Activated T-cell treated with anti-CD3 and anti-CD28 coated beads, Interleukin-2, amount 50 U/mL, for 24 hours (primary cell): ENCODE measurements around the gene INTS11.
A peak's percentile ranks its signal among the peaks of the same experiment; 100 is the strongest.

Experiments
- DNase-seq: peaks from one replicate; pipeline ENCODE4 v3.0.0-alpha.2; 2020
- H3K27ac Mint-ChIP-seq: 2 replicates; pipeline ENCODE4 v1.8.0; 2020; ENCODE audit warnings: mild to moderate bottlenecking, mixed read lengths
- H3K27me3 Mint-ChIP-seq: 2 replicates; pipeline ENCODE4 v1.8.0; 2020; ENCODE audit warnings: mixed read lengths
- H3K36me3 Mint-ChIP-seq: 2 replicates; pipeline ENCODE4 v1.8.0; 2020; ENCODE audit warnings: low read depth, mixed read lengths
- H3K4me1 Mint-ChIP-seq: 2 replicates; pipeline ENCODE4 v1.8.0; 2020; ENCODE audit warnings: low read depth, mixed read lengths
- H3K4me3 Mint-ChIP-seq: 2 replicates; pipeline ENCODE4 v1.8.0; 2020; ENCODE audit warnings: mild to moderate bottlenecking, moderate library complexity, mixed read lengths
- H3K9me3 Mint-ChIP-seq: 2 replicates; pipeline ENCODE4 v1.8.0; 2020; ENCODE audit warnings: mixed read lengths

Gene INTS11

DNA sequence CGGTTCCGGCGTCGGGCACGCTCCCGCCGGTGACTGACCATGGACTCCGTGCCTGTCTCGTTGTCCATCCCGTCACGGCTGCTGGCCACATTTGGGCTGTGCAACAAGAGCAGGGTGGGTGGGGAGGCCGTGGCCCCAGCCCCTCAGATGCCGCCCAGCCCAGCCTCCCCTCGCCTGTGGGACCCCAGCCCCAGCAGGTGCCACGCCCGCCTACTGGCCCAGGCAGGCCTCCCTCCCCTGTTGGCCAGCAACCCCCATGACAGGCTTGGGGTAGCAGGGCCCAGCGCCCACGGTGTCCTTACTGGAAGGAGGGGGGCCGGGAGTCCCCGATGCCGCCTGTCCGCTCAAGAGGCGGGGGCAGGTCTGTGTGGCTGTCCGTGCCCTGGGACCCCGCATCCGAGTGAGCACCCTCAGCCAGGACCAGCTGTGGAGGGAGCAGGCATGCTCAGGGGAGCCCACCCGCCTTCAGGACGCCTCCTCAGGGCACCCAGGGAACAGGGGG is 17.7 kb upstream of the INTS11 start:
- H3K36me3 Mint-ChIP-seq = peaks cover 40% of the 10 kb centered on the region
- no peak overlapping the region for H3K4me3 Mint-ChIP-seq
- no peaks in the 10 kb centered on the region for H3K27me3 Mint-ChIP-seq
- no peak overlapping the region for H3K27ac Mint-ChIP-seq
- no peak for DNase-seq
- no peaks in the 10 kb centered on the region for H3K9me3 Mint-ChIP-seq
- peaks cover 23% of the 10 kb centered on the region for H3K4me1 Mint-ChIP-seq

- Mint-ChIP-seq H3K4me1 (peaks cover 18% of the 10 kb centered on the region), H3K27me3 (no peaks in the 10 kb centered on the region)
Observed at GRCh38 chr1:1341549-1342021, 17.1 kb upstream of the INTS11 start.

DNA sequence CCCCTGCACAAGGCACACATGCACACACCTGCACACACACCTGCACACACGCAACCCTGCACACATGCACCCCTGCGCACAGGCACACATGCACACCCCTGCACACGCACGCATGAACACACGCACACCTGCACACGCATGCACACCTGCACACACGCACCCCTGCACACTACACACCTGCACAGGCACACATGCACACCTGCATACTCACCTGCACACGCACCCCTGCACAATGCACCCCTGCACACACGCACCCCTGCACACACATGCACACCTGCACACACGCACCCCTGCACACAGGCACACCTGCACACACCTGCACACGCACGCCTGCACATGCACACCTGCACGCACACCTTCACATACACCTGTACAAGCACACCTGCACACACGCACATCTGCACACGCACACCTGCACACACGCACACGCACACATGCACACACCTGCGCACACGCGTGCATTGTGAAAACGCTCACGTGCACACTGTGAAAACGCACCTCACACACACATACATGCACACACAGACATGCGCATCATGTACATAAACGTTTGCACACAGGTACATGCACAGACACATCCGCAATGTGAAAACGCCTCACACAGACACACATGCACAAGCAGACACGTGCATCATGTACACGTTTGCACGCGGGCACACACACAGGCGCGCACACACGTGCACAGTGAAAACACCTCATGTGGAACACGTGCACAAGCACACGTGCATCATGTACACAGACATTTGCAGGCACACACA is 16.5 kb upstream of the INTS11 start:
- H3K4me3 Mint-ChIP-seq = no peak overlapping the region
- DNase-seq = no peak

More at GRCh38 chr1:1341549-1342021, 17.1 kb upstream of the INTS11 start:
- Mint-ChIP-seq H3K4me3 (no peak overlapping the region), H3K9me3 (no peaks in the 10 kb centered on the region), H3K27ac (no peak overlapping the region), H3K36me3 (peaks cover 41% of the 10 kb centered on the region)
- DNase-seq = no peak

GRCh38 chr1:1340185-1340584 is 15.7 kb upstream of the INTS11 start:
- H3K4me1 Mint-ChIP-seq = peaks cover 8% of the 10 kb centered on the region
- H3K9me3 Mint-ChIP-seq = no peaks in the 10 kb centered on the region
- H3K4me3 Mint-ChIP-seq = no peak overlapping the region
- H3K27ac Mint-ChIP-seq = no peak overlapping the region
- DNase-seq = no peak
- H3K27me3 Mint-ChIP-seq = no peaks in the 10 kb centered on the region
- peaks cover 44% of the 10 kb centered on the region for H3K36me3 Mint-ChIP-seq

More for the DNA sequence above, 16.5 kb upstream of the INTS11 start:
- H3K4me1 Mint-ChIP-seq = peaks cover 13% of the 10 kb centered on the region
- no peak overlapping the region for H3K27ac Mint-ChIP-seq
- H3K27me3 Mint-ChIP-seq = no peaks in the 10 kb centered on the region
- no peaks in the 10 kb centered on the region for H3K9me3 Mint-ChIP-seq
- H3K36me3 Mint-ChIP-seq = peaks cover 41% of the 10 kb centered on the region

DNA sequence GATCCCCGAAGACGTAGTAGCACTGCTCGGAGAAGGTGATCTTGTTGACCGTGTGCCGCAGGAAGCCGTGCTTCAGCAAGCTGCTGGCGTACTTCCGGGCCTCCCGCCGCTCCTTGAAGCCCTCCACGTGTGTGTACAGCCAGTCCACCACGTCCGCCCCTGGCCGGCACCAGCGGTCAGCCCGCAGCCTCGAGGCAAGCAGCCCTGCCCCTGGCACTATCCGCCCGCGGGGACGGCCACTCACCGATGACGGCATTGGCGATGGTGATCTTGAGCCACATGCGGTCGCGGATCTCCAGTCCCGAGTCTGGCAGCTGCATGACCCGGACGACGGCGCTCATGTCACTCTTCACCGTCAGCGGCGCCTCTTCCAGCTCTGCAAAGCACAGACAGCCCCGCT is 13.8 kb upstream of the INTS11 start:
- no peaks in the 10 kb centered on the region for H3K4me1 Mint-ChIP-seq
- H3K9me3 Mint-ChIP-seq = no peaks in the 10 kb centered on the region
- no peaks in the 10 kb centered on the region for H3K27me3 Mint-ChIP-seq
- no peak overlapping the region for H3K4me3 Mint-ChIP-seq
- DNase-seq = no peak
- H3K27ac Mint-ChIP-seq = no peak overlapping the region
- peaks cover 46% of the 10 kb centered on the region for H3K36me3 Mint-ChIP-seq

DNA sequence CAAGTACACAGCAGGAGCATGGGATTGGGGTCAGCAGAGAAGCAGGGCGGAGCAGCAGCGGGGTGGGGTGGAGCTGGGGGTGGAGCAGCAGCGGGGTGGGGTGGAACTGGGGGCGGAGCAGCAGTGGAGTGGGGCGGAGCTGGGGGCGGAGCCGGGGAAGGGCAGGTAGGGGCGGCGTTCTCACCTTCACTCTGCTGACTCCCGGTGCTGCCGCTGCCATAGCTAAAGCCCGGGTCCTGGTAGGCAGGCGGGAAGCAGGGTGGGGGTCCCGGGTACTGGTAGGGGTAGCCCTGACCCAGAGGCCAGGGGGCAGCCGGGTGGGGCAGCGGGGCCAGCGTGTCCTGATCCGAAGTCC is 13.3 kb upstream of the INTS11 start:
- H3K27me3 Mint-ChIP-seq = no peaks in the 10 kb centered on the region
- no peak overlapping the region for H3K4me3 Mint-ChIP-seq
- H3K9me3 Mint-ChIP-seq = no peaks in the 10 kb centered on the region
- H3K36me3 Mint-ChIP-seq = peaks cover 46% of the 10 kb centered on the region
- DNase-seq = peak; percentile 68
- H3K4me1 Mint-ChIP-seq = no peaks in the 10 kb centered on the region
- H3K27ac Mint-ChIP-seq = no peak overlapping the region

DNA sequence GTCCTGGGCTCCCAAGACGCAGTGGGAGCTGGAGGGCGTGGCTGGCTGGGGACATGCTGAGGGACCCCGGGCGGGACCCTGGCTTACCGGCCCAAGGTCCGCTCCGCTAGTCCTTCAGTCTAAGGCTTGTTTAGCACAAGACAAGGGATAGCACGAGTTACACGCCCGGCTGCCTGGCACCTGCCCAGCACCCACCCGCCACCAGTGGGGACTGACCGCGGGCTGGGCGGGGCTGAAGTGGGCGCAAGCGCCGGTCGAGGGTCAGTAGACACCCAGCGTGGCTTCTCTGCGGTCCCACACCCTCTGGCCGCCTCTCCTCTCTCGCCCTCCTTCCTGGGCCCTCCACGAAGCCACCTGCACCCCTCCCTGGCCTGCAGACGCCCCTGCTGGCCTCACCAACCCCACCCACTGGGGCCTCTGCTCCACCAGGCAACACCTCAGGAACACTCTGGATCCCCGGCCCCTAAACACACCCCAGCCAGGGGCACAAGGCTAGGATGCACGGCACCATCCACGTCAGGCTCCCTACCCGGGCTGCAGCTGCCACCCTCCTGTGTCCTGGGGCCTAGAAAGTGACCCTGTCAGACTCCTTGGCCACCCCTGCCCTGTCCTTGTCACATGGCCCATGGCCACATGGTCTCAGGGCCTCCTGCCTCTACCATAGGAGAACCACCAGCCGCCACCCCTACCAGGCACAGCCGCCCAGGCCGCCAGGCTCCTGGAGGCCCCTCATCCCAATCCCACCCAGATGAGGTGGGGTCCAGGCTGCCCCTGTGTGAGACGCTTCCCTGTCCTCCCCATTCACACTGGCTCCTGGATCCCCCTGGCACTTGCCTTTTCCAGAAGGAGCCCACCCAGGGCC is 12.7 kb upstream of the INTS11 start:
- Mint-ChIP-seq H3K4me3 (no peak overlapping the region), H3K36me3 (peaks cover 46% of the 10 kb centered on the region), H3K9me3 (no peaks in the 10 kb centered on the region), H3K4me1 (no peaks in the 10 kb centered on the region), H3K27me3 (no peaks in the 10 kb centered on the region), H3K27ac (no peak overlapping the region)
- no peak for DNase-seq

- H3K9me3 Mint-ChIP-seq = no peaks in the 10 kb centered on the region
- H3K4me1 Mint-ChIP-seq = no peaks in the 10 kb centered on the region
- H3K4me3 Mint-ChIP-seq = no peak overlapping the region
- peaks cover 41% of the 10 kb centered on the region for H3K36me3 Mint-ChIP-seq
- no peaks in the 10 kb centered on the region for H3K27me3 Mint-ChIP-seq
- no peak for DNase-seq
- no peak overlapping the region for H3K27ac Mint-ChIP-seq
Observed at GRCh38 chr1:1336446-1336845, 12.0 kb upstream of the INTS11 start.

GRCh38 chr1:1335792-1336248 is 11.4 kb upstream of the INTS11 start:
- Mint-ChIP-seq H3K36me3 (peaks cover 35% of the 10 kb centered on the region), H3K4me1 (no peaks in the 10 kb centered on the region), H3K9me3 (no peaks in the 10 kb centered on the region), H3K27ac (no peak overlapping the region), H3K4me3 (no peak overlapping the region), H3K27me3 (no peaks in the 10 kb centered on the region)
- no peak for DNase-seq

DNA sequence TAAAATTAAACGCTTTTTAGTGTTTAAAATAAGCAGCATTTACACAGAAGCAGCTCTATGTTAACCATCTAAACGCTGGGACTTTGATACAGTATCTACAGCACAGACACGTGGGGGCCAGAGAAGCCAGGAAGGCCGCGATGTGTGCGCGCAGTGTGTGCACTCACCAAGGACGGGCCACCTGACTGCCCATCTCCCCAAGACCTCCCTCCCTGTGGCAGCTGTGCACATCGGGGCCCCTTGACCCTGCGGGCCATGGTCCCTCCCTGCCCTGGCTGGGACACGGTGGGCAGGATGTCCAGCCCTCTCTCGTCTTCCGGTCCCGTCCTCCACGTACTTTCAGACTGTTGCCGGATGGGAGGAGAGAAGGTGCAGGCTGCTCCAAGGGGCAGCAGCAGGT is 10.8 kb upstream of the INTS11 start:
- Mint-ChIP-seq H3K27ac (no peak overlapping the region), H3K36me3 (peaks cover 30% of the 10 kb centered on the region), H3K4me3 (no peak overlapping the region), H3K9me3 (no peaks in the 10 kb centered on the region), H3K4me1 (no peaks in the 10 kb centered on the region), H3K27me3 (no peaks in the 10 kb centered on the region)
- DNase-seq = no peak

- Mint-ChIP-seq H3K4me1 (no peaks in the 10 kb centered on the region), H3K27me3 (no peaks in the 10 kb centered on the region), H3K27ac (no peak overlapping the region), H3K9me3 (no peaks in the 10 kb centered on the region), H3K36me3 (peaks cover 25% of the 10 kb centered on the region), H3K4me3 (no peak overlapping the region)
- DNase-seq = no peak
Observed at GRCh38 chr1:1334835-1335234, 10.4 kb upstream of the INTS11 start.

DNA sequence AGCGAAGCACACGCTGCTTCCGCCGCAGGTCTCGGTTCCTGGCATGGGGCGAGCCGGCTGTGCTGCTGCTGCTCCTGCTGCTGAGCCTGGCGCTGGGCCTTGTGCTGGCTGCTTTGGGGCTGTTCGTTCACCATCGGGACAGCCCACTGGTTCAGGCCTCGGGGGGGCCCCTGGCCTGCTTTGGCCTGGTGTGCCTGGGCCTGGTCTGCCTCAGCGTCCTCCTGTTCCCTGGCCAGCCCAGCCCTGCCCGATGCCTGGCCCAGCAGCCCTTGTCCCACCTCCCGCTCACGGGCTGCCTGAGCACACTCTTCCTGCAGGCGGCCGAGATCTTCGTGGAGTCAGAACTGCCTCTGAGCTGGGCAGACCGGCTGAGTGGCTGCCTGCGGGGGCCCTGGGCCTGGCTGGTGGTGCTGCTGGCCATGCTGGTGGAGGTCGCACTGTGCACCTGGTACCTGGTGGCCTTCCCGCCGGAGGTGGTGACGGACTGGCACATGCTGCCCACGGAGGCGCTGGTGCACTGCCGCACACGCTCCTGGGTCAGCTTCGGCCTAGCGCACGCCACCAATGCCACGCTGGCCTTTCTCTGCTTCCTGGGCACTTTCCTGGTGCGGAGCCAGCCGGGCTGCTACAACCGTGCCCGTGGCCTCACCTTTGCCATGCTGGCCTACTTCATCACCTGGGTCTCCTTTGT is 9.2 kb upstream of the INTS11 start:
- no peak overlapping the region for H3K27ac Mint-ChIP-seq
- no peaks in the 10 kb centered on the region for H3K27me3 Mint-ChIP-seq
- no peaks in the 10 kb centered on the region for H3K4me1 Mint-ChIP-seq
- no peak overlapping the region for H3K4me3 Mint-ChIP-seq
- no peaks in the 10 kb centered on the region for H3K9me3 Mint-ChIP-seq
- peaks cover 17% of the 10 kb centered on the region for H3K36me3 Mint-ChIP-seq
- no peak for DNase-seq

GRCh38 chr1:1332774-1333480 is 8.5 kb upstream of the INTS11 start:
- no peak for DNase-seq
- no peaks in the 10 kb centered on the region for H3K27me3 Mint-ChIP-seq
- H3K4me1 Mint-ChIP-seq = no peaks in the 10 kb centered on the region
- no peak overlapping the region for H3K27ac Mint-ChIP-seq
- H3K36me3 Mint-ChIP-seq = peaks cover 12% of the 10 kb centered on the region
- no peak overlapping the region for H3K4me3 Mint-ChIP-seq
- no peaks in the 10 kb centered on the region for H3K9me3 Mint-ChIP-seq
